Embryonic facial prominence (tissue), 1 donor: ENCODE results near the gene DIPK1A.

Source experiments
- DNase-seq: peaks from one replicate; pipeline ENCODE4 v3.0.0-alpha.2; 2016; ENCODE audit errors: extremely low spot score

DIPK1A gene

DNA sequence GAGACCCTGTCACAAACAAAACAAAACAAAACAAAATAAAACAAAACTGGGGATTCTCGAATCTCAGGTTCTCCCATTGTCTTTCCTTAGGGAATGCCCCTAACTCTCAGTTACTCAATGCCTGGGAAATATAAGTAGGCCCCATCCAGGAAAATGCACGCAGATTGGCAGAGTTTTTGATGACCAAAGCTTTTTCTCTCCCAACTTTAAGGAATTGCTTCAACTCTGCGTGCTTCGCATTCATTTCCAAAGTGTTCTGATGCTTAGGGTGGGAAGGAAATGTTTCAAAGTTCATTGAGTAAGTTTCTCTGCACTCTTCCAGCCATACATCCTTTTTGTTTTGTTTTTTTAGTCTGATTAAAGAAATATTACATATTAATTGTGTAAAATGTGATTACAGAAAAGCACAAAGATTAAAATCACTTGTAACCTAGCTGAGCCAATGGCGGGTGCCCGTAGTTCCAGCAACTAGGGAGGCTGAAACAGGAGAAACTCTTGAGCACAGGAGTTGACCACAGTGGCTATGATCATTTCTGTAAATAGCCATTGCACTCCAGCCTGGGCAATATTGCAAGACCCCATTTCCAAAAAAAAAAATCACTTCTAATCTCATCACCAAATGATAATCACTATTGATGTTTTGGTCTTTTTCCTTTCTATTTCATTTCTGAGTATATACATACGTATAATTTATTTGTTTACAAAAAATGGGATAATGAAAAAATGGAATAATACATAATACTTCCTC, 157.9 kb downstream of the DIPK1A start:
- no peak for DNase-seq

DNA sequence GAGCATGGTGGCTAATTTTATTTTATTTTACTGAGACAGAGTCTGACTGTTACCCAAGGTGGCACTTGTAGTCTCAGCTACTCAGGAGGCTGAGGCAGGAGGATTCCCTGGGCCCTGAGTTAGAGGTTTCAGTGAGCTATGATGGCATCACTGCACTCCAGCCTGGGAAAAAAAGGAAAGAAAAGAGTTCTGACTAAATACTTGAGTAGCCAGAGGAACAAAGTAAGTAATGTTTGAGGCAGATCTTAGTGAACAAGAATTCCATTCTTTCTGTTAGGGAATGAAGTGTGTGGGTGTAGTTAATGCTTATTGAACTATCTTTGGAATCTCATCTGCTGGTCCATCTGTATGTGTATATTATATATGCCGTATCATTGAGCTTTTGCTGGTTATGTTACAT, 163.3 kb downstream of the DIPK1A start:
- DNase-seq, result no peak

DNA sequence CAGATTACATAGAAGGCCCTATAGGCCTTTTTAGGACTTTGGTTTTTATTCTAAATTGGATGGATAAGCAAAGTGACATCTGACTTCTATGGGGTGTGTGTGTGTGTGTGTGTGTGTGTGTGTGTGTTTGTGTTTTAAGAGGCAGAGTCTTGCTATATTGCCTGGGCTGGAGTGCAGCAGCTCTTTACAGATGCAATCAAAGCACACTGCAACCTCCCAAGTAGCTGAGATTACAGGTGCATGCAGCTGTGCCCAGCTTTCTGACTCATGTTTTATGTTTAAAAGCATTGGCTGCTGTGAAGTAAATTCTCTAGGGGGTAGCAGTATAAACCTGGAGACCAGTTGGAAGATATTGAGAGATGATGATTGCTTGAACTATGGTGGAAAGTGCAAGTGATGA, 164.0 kb downstream of the DIPK1A start:
- DNase-seq, result no peak

DNA sequence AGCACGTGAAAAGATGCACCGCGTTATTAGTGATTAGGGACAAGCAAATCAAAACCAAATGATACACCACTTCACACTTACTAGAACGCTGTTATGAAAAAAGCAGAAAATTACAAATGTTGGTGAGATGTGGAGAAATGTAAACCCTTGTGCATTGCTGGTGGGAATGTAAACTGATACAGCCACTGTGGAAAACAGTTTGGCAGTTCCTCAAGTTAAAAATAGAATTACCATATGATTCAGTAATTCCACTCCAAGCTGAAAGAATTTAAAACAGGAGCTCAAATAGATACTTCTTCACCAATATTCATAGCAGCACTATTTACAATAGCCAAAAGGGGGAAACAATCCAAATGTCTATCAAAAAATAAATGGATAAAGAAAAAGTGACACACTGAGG, 166.1 kb downstream of the DIPK1A start:
- DNase-seq, result no peak

DNA sequence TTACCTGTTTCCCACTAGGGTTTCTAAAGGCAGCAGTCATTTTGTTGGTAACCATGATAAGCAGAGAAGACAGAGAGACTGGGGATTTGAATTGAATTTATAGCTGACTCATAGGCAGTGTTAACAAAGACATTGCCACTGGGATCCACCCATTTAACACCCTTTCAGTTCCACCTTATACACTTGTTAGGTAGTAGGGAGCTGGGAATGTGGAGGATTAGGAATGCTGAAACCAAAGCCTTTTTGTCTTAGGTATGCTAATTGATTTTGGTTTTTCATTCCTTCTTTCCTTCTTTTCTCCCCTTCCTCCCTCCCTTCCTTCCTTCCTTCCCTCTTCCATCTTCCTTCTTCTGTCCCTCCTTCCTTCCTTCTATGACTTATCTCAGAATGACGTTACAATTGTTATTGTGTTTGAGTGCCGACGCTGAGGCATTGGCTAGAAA, 168.9 kb downstream of the DIPK1A start:
- DNase-seq, result no peak
